DMS153 (cell line): ENCODE measurements around the gene DAND5.

Source experiments
- DNase-seq: peaks from one replicate; lab custom pipeline; 2025; lab: John Stamatoyannopoulos, UW

The DAND5 gene, protein sequence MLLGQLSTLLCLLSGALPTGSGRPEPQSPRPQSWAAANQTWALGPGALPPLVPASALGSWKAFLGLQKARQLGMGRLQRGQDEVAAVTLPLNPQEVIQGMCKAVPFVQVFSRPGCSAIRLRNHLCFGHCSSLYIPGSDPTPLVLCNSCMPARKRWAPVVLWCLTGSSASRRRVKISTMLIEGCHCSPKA

DNA sequence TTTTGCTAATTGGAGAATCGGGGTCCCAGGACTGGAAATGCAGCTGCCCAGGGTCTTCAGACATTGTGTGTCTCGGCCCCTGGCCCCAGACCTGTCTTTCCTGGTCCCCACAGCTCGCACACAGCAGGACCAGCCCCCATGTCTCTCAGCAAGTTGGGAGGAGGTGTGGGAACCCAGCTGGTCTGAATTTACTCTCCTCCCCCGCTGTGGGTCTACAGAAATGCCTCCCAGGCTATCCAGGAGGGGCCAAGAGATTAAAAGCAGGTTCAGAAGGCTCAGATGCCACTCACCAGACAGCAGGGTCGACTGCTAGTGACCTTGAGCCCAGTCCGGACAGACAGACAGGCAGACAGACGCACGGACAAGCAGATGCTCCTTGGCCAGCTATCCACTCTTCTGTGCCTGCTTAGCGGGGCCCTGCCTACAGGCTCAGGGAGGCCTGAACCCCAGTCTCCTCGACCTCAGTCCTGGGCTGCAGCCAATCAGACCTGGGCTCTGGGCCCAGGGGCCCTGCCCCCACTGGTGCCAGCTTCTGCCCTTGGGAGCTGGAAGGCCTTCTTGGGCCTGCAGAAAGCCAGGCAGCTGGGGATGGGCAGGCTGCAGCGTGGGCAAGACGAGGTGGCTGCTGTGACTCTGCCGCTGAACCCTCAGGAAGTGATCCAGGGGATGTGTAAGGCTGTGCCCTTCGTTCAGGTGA, at the start of gene DAND5:
Gene DAND5 (plus strand): TSS at position 285 of the 697 bp plus-strand sequence. CDS start 85 bp downstream, at position 370.
- DNase-seq: no peak

DNA sequence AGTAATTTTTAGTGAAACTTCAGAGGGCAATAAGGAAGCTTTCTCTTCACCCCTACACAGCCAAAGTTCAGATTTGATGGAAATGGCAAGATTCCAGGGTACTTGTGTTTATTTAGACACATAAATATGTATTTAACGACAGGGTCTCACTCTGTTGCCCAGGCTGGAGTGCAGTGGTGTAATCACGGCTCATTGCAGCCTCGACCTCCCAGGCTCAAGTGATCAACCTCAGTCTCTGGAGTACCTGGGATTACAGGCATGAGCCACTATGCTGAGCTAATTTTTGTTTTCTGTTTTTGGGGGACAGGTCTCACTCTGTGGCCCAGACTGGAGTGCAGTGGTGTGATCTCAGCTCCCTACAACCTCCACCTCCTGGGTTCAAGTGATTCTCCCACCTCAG, 48.3 kb upstream of the DAND5 start:
- no peak for DNase-seq

DNA sequence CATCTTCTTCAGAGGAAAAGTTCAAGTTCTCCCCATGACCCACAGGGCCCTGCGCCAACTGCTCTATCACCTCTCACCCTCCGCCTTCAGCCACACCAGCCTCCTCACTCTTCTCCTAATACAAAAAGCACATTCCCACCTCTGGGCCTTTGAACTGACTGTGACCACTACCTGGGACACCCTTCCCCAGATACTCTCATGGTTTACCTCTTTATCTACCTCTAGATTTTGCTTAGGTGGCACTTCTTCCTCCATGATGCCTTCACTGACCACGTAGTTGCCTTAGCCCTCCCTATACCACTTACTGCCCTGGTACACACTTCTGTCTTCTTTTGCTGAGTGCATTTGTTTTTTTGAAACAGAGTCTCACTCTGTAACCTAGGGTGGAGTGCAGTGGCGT, 46.4 kb upstream of the DAND5 start:
- no peak for DNase-seq

DNA sequence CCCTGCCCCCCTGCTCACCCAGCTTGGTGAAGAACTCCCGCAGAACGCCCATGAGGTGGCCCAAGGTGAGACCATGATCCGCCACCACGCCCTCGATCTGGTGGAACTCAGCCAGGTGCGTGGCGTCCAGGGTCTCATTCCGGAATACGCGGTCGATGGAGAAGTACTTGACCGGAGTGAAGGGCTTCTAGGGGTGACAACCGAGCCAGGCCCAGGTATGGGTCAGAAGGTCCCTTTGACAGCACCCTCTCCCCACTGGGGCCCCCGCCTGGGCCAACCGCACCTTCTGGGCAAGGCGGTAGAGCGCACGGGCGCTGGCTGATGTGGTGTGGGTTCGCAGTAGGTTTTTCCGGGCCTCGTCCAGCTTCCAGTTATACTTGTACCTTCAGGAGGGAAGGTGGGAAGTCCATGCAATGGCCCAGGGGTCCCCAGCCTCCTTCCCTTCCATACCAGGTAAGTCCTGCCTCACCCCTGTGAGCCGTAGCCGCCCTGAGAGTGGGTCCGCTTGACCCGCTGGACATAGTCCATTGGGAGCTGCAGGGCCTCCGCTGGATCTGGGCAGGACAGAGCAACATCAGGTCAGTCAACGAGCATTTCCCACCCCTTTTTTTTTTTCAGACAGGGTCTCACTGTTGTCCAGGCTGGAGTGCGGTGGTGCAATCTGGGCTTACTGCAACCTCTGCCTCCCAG, 44.6 kb upstream of the DAND5 start:
- no peak for DNase-seq

DNA sequence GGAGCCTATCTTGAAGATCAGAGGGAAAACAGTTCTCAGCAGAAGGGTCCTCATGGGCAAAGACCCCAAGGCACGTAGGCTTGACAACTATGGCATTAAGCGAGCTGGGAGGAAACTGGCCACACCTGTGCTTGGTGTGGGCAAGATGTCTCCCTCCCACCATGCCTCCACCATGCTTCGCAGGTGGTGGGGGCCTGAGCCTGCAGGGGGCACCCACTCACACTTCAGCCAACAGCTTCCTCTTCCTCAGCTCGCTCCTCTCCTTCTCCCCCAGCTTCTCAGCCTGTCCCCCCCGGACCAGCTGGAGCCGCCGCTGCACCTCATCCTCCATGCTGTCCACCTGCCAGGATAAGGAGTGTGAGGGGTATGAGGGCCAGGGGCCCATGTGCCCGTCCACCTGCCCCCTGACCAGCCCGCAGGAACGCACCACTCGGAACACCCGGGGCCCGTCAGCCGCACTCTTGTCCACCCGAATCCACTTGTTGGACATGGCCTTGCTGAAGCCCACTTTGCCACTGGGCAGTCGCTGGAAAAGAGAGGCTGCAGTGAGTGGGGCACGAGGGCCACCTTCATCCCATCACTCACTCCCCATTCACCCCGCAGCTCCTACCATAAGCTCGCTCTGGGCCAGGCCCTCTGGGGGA, 39.3 kb upstream of the DAND5 start:
- DNase-seq: no peak

DNA sequence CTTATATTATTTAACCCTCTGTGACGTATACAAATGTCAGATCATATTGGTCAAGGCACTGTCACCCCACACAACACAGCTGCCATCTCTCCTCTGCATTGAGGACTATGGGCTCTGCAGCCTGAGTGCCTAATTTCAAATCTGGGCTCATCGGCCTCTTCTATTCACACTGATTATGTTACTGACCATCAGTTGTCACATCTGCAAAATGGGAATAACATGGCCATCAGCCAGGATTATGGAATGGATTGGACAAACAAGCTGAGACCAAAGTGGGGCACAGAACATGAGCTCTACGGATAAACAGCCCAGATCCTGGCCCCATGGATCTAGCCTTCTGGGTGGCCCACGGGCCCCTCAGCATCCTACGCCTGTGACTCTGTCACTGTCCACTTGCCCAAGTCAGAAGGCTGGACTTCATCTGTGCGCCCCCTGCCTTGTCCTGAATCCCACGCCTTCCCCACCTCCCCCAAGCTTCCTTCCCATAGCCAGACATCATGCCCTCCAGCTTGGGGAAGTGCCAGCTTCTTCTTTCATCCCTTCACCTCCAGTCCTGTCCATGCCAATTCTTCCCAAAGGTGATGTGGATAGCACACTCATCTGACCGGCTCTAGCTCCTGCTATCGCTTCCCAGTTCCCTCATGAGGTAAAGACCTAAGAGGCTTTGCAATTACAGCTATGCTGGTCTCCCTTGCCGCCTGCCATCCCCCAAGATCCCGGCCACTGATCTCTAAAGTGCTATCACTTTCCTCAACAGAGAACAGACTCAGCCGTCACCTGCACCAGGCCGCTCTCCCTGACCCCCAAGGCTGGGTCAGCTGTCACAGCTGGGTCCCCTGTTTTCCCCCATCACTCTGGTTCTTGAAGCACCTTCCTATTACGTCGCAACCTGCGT, 36.7 kb upstream of the DAND5 start:
- DNase-seq: no peak

DNA sequence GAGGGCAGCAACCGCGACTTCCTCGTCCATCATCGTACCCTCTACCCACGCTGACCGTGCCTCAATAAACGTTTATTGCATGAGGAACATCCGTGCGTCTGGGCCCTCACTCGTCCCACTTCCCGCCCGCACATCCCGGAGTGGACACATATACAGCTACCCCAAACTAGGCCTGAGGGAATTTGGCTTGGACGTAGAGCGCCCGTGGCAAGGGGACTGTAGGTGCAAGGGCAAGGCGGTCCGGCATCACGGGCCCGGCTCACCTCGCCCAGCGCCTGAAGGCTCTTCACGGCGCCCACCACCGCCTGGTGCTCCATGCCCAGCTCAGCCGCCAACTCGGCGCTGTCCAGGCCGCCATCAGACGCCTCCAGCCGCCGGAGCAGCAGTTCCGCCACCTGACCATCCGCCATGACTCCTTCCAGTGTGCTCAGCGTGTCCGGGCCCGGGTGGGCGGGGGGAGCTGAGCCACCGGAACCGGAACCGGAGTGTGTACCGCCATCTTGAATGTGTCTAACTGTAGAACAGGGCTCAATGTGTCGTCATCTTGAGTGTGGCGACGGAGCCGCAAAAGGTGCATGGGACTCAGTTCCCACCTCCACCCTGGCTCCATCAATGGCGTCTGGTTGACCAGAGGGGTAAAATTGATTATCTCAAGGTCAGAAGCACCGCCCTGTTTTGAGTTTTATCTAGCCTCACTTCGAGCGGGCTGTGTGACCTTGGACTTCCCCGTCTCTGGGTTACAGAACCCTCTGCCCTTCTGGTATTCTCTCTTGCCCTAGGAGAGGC, 35.9 kb upstream of the DAND5 start, which contains the start of gene FARSA:
Gene FARSA (minus strand): TSS at position 425 of the 786 bp plus-strand sequence. CDS start 15 bp downstream, at position 410.
- peak; percentile 78 for DNase-seq

DNA sequence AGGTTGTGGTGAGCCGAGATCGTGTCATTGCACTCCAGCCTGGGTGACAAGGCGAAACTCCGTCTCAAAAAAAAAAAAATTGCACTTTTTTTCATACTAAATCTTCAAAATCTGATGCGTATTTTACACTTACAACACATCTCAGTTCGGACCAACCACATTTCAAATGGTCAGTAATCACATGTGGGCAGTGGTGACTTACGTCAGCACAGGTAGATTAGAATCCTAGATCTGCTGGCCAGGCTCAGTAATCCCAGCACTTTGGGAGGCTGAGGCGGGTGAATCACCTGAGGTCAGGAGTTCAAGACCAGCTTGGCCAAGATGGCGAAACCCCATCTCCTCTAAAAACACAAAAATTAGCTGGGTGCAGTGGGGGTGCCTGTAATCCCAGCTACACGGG, 34.3 kb upstream of the DAND5 start:
- DNase-seq: no peak

DNA sequence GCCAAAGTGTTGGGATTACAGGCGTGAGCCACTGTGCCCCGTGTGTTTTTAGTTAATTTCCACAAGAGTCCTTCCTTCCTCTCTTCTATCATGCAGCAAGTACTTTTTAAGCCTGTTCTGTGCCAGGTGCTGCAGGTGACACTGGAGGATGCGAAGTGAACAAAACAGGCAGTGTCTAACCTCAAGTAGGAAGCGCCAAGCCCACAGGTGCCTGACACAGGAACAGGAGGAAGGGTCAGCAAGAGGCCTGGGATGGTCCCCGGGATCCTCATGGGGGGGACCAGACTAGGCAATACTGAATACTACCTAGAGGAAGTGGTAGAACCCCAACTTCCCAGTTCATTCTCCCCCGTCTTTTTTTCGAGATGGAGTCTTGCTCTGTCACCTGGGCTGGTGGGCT, 32.8 kb upstream of the DAND5 start:
- peak; percentile 42 for DNase-seq

DNA sequence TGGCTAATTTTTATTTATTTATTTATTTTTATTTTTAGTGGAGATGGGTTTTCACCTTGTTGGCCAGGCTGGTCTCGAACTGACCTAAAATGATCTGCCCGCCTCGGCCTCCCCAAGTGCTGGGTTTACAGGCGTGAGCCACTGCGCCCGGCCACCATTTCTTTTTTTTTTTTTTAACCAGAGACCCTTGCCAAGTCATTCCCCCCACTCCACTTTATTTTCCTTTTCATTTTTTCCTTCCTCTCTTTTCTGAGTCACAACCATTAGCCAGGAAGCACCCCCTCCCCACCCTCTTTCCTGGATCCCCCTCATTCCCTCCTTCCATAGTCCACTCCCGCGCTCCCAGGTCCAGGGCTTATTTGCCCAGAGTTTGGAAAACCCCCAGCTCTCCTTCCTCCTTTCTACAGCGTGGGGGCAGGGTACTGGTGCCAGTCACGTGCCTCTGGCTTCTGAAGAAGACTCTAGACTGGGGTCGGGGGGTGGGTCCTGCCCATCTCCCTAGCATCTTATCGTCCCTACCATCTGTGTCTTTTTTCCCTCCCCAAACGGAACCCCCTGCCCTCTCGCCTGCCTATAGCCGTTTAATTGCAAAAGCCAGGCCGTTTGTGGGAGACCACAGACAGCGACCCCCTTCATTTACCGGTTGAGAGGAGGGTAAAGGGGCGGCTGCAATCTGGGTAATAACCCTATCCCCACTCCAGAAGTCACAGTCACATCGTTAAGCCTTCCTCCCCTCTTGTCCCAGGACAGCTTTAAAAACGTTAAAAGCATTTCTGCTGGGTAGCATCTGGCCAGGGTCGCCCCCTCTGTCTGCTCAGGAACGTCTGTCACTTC, 32.1 kb upstream of the DAND5 start:
- peak; percentile 62 for DNase-seq

DNA sequence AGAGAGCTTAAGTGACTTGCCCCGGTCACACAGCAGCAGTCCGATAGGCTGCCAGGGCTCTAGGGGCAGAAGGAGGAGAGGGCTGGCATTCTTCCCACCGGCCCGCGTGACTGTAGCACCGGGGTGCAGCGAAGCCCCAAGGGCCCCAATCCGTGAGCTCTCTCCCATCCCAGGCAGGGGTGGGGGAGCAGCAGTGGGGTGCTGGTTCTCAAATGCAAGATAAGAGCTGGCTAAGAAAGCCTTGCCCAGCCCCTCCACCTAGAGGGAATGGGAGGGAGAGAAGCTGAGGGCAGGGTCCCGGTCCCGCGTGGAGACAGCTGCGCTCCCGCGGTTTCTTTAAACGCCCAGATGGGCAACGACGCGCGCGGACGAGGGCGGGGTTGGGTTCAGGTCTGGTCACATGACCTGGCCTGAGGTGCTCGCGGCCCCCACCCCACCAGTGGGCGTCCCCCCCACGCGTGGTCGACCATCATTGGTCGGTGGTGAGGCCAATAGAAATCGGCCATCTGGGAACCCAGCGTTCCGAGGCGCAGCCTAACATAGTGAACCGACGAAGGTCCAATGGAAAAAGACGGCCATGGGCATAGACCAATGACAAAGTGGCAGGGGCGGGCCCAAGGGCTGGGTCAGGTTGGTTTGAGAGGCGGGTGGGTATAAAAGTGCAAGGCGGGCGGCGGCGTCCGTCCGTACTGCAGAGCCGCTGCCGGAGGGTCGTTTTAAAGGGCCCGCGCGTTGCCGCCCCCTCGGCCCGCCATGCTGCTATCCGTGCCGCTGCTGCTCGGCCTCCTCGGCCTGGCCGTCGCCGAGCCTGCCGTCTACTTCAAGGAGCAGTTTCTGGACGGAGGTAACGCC, 31.2 kb upstream of the DAND5 start, which contains the start of gene CALR:
Gene CALR (plus strand): TSS at position 683 of the 852 bp plus-strand sequence. CDS start 71 bp downstream, at position 754.
- DNase-seq: peak; percentile 99

DNA sequence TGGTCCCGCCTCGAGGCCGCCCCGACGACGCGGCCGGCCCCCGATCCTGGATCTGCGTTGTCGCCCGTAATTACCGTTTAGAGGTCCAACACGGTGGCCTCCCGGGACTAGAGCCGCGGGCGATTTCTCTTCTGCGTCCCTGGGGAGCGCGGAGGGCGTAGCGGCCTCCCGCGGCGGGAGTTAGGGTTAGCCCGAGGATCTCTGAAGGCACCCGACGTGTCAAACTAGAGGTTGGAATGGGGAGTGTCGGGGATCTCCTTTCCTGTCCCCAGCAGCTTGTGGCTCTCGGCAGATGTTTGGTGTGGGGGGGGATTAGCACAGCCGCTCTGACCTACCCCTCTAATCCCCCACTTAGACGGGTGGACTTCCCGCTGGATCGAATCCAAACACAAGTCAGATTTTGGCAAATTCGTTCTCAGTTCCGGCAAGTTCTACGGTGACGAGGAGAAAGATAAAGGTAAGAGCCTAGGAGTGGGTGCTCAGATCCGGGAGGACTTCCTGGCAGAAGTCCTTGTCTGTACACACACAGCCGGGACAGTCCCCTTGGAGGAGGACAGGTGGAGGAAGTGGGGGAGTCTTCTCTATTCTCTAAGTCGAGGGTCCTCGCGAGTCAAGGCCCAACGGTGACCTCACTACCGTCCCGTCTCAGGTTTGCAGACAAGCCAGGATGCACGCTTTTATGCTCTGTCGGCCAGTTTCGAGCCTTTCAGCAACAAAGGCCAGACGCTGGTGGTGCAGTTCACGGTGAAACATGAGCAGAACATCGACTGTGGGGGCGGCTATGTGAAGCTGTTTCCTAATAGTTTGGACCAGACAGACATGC, 30.4 kb upstream of the DAND5 start:
- DNase-seq: no peak

DNA sequence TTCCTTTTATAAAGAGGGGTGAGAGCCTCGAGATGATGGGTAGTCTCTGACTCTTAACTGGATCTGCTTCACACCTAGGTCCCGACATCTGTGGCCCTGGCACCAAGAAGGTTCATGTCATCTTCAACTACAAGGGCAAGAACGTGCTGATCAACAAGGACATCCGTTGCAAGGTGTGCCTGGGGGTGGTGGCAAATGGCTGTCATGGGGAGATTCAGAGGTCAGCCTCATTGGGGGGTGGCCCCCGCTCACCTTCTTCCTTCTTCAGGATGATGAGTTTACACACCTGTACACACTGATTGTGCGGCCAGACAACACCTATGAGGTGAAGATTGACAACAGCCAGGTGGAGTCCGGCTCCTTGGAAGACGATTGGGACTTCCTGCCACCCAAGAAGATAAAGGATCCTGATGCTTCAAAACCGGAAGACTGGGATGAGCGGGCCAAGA, 29.4 kb upstream of the DAND5 start:
- DNase-seq: no peak

DNA sequence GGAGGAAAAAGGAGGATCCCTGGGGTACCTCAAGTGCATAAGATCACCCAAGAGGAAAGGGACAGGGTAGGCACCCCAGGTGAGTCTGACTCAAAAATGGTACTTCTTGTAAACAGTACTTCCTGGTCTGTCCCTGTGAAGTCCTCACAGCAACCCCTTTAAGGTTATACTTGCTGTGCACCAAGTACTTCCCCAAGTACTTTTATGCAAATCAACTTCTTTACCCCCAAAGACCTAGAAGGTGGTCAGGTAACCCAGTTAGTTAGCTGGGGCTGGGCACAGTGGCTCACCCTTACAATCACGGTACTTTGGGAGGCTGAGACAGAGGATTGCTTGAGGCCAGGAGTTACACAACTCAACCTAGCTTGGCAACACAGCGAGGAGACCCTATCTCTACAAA, 28.5 kb upstream of the DAND5 start:
- DNase-seq: no peak

DNA sequence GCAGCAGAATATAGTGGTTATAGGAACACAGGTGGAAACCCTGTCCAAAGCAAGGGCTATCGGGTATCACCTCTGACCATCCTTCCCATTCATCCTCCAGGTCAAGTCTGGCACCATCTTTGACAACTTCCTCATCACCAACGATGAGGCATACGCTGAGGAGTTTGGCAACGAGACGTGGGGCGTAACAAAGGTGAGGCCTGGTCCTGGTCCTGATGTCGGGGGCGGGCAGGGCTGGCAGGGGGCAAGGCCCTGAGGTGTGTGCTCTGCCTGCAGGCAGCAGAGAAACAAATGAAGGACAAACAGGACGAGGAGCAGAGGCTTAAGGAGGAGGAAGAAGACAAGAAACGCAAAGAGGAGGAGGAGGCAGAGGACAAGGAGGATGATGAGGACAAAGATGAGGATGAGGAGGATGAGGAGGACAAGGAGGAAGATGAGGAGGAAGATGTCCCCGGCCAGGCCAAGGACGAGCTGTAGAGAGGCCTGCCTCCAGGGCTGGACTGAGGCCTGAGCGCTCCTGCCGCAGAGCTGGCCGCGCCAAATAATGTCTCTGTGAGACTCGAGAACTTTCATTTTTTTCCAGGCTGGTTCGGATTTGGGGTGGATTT, 25.8 kb upstream of the DAND5 start:
- DNase-seq: no peak

DNA sequence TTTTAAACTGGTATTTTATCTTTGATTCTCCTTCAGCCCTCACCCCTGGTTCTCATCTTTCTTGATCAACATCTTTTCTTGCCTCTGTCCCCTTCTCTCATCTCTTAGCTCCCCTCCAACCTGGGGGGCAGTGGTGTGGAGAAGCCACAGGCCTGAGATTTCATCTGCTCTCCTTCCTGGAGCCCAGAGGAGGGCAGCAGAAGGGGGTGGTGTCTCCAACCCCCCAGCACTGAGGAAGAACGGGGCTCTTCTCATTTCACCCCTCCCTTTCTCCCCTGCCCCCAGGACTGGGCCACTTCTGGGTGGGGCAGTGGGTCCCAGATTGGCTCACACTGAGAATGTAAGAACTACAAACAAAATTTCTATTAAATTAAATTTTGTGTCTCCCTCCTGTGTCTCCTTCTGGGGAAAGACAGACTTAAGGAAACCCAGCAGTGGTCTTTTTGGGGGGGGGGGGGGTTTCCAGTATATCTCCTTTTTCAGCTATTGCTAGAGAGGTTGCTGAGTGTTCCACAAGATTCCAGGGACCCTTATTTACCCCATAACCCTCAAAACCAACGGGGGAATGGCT, 25.2 kb upstream of the DAND5 start:
- DNase-seq: no peak

DNA sequence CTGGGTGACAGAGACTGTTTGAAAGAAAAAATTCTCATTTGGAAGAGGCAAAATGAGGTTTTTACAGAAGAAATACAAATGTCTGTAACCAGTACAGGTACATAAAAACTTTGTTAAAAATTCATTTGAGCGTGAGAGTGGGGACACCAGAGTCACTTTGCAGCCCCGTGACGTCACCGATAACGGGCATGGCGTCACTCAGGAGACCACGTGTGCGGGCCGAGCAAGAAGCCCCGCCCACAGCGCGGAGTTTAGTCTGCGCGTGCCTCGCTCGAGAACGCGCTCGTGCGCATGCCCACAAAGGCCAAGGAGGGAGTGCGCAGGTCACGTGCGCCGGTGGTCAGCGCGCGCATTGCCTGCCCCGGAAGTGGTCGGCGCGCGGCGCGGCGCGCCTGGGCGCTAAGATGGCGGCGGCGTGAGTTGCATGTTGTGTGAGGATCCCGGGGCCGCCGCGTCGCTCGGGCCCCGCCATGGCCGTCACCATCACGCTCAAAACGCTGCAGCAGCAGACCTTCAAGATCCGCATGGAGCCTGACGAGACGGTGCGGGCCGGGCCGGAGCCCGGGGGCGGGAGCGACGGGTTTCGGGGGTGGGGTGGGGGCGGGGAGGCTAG, 23.8 kb upstream of the DAND5 start, which contains the start of gene RAD23A:
Gene RAD23A (plus strand): TSS at position 384 of the 613 bp plus-strand sequence. CDS start 87 bp downstream, at position 471.
- peak; percentile 94 for DNase-seq
